Neural cell (in vitro differentiated cells): ENCODE data around the gene OR5H1. TPM values are rescaled to one million over a fixed set of nuclear protein-coding genes. Genes with fewer than 3 reads are reported as not detected.

Experiments used
- H2AFZ ChIP-seq: fragments of 200-600, 300-800 bp; sonication (generic), shearing (Covaris generic); 2 replicates; pipeline ENCODE4 v1.6.0; 2014; ENCODE audit warnings: low read depth, mild to moderate bottlenecking, antibody characterized with exemption, low read length, moderate library complexity
- H3F3A ChIP-seq: fragments of 200-600 bp; shearing (Covaris generic); 2 replicates; pipeline ENCODE4 v1.6.1; 2016; ENCODE audit warnings: mild to moderate bottlenecking, moderate library complexity, mixed read lengths, antibody characterized with exemption, low read length; ENCODE audit not compliant: insufficient read depth, poor library complexity, severe bottlenecking
- H3K27ac ChIP-seq: fragments of 200-600, 300-800 bp; sonication (generic), shearing (Covaris generic); 2 replicates; pipeline ENCODE4 v1.5.1; 2014; ENCODE audit warnings: mild to moderate bottlenecking, low read length, moderate library complexity
- H3K27me3 ChIP-seq: fragments of 300-800, 200-600 bp; sonication (generic), shearing (Covaris generic); 2 replicates; pipeline ENCODE4 v1.6.0; 2014; ENCODE audit warnings: mild to moderate bottlenecking, low read depth, low read length, moderate library complexity; ENCODE audit not compliant: insufficient read depth
- H3K36me3 ChIP-seq: fragments of 300-800, 200-600 bp; sonication (generic), shearing (Covaris generic); 2 replicates; pipeline ENCODE4 v1.5.1; 2014; ENCODE audit warnings: mild to moderate bottlenecking, antibody characterized with exemption, low read length, moderate library complexity; ENCODE audit not compliant: insufficient read depth
- H3K4me2 ChIP-seq: fragments of 300-800, 200-600 bp; sonication (generic), shearing (Covaris generic); 2 replicates; pipeline ENCODE4 v1.6.0; 2014; ENCODE audit warnings: mild to moderate bottlenecking, low read length
- H3K4me3 ChIP-seq: fragments of 300-800, 200-600 bp; sonication (generic), shearing (Covaris generic); 2 replicates; pipeline ENCODE4 v1.5.1; 2014; ENCODE audit warnings: mild to moderate bottlenecking, low read length, moderate library complexity
- H3K79me2 ChIP-seq: fragments of 200-600 bp; shearing (Covaris generic); replicated peaks from 2 replicates; pipeline ENCODE4 v1.6.0; 2014; ENCODE audit warnings: mild to moderate bottlenecking, low read length, moderate library complexity; ENCODE audit not compliant: insufficient read depth
- H3K9ac ChIP-seq: fragments of 300-800, 200-600 bp; sonication (generic), shearing (Covaris generic); 2 replicates; pipeline ENCODE4 v1.6.1; 2016; ENCODE audit warnings: mild to moderate bottlenecking, low read length, mixed read lengths
- H3K9me2 ChIP-seq: fragments of 200-600 bp; shearing (Covaris generic); 2 replicates; pipeline ENCODE4 v1.6.1; 2016; ENCODE audit warnings: mild to moderate bottlenecking, low read length, mixed read lengths; ENCODE audit not compliant: insufficient read depth
- H3K9me3 ChIP-seq: fragments of 200-600, 300-800 bp; sonication (generic), shearing (Covaris generic); 2 replicates; pipeline ENCODE4 v1.6.1; 2016; ENCODE audit warnings: mild to moderate bottlenecking, mixed run types, low read length, moderate library complexity, mixed read lengths
- H4K20me1 ChIP-seq: fragments of 200-600 bp; shearing (Covaris generic); 2 replicates; pipeline ENCODE4 v1.6.1; 2016; ENCODE audit warnings: mild to moderate bottlenecking, mixed run types; ENCODE audit not compliant: insufficient read depth
- CTCF ChIP-seq: fragments of 450-650 bp; IDR thresholded peaks from 2 replicates; pipeline ENCODE4 v1.5.1; 2014; ENCODE audit warnings: antibody characterized with exemption, mild to moderate bottlenecking, moderate library complexity; ENCODE audit not compliant: poor library complexity, severe bottlenecking
- EP300 ChIP-seq: fragments of 450-650 bp; conservative IDR thresholded peaks from 2 replicates; pipeline ENCODE4 v1.6.1; 2014; ENCODE audit warnings: antibody characterized with exemption, mild to moderate bottlenecking, moderate library complexity; ENCODE audit not compliant: poor library complexity, severe bottlenecking
- EZH2 ChIP-seq: fragments of 200-600, 300-800 bp; shearing (Covaris generic), sonication (generic); IDR thresholded peaks from 2 replicates; pipeline ENCODE4 v1.6.1; 2014; ENCODE audit warnings: antibody characterized with exemption, low read length, borderline replicate concordance, mild to moderate bottlenecking; ENCODE audit not compliant: insufficient read depth, poor library complexity, severe bottlenecking
- MXI1 ChIP-seq: fragments of 450-650 bp; conservative IDR thresholded peaks from 2 replicates; pipeline ENCODE4 v1.6.1; 2014; ENCODE audit warnings: antibody characterized with exemption, mild to moderate bottlenecking; ENCODE audit not compliant: poor library complexity, severe bottlenecking
- POLR2AphosphoS5 ChIP-seq: IDR thresholded peaks from 2 replicates; pipeline ENCODE4 v1.6.1; 2012
- RAD21 ChIP-seq: fragments of 450-650 bp; conservative IDR thresholded peaks from 2 replicates; pipeline ENCODE4 v1.6.1; 2014; ENCODE audit warnings: antibody characterized with exemption, mild to moderate bottlenecking, moderate library complexity
- SMC3 ChIP-seq: fragments of 450-650 bp; conservative IDR thresholded peaks from 2 replicates; pipeline ENCODE4 v1.6.1; 2014; ENCODE audit warnings: antibody characterized with exemption, mild to moderate bottlenecking, moderate library complexity; ENCODE audit not compliant: poor library complexity
- TAF1 ChIP-seq: IDR thresholded peaks from 2 replicates; pipeline ENCODE4 v1.6.1; 2012; ENCODE audit warnings: low read depth
- polyA plus RNA-seq: library from polyadenylated mRNA; depleted of rRNA; stranded (reverse); fragments of >200 nt; gene quantifications from 2 replicates; pipeline ENCODE4 v1.2.3, GENCODE V29; 2014
- TF ChIP-seq, protein P1 (sequence below): IDR thresholded peaks from 2 replicates; pipeline ENCODE4 v1.6.1; 2012; ENCODE audit warnings: borderline replicate concordance

Gene OR5H1
- polyA plus RNA-seq, 1 donor from 2014 or later, result not detected

DNA sequence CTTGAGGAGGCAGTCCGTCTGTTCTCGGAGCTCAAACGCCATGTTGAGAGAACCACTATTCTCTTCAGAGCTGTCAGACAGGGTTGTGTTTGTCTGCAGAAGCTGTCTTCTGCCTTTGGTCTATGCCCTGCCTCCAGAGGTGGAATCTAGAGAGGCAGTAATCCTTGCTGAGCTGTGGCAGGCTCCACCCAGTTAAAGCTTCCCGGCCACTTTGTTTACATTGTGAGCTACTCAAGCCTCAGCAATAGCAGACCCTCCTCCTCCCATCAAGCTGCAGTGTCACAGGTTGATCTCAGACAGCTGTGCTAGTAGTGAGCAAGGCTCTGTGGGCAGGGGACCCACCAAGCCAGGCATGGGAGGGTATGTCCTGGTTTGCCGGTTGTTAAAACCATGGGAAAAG lies 34.6 kb upstream of the OR5H1 start:
- Histone ChIP-seq H3K36me3 (no peaks in the 10 kb centered on the region), H4K20me1 (no peaks in the 10 kb centered on the region), H3K4me3 (no peak overlapping the region), H3K9me2 (no peaks in the 10 kb centered on the region), H3K79me2 (no peaks in the 10 kb centered on the region), H3K27ac (no peak overlapping the region), H3F3A (no peaks in the 10 kb centered on the region), H2AFZ (no peak overlapping the region), H3K4me2 (no peak overlapping the region), H3K27me3 (no peaks in the 10 kb centered on the region), H3K9ac (no peak overlapping the region), H3K9me3 (no peaks in the 10 kb centered on the region)
- TF ChIP-seq MXI1, result no peak
- TF ChIP-seq EZH2, result no peak
- no peak for TF ChIP-seq RAD21
- TF ChIP-seq, protein P1, sequence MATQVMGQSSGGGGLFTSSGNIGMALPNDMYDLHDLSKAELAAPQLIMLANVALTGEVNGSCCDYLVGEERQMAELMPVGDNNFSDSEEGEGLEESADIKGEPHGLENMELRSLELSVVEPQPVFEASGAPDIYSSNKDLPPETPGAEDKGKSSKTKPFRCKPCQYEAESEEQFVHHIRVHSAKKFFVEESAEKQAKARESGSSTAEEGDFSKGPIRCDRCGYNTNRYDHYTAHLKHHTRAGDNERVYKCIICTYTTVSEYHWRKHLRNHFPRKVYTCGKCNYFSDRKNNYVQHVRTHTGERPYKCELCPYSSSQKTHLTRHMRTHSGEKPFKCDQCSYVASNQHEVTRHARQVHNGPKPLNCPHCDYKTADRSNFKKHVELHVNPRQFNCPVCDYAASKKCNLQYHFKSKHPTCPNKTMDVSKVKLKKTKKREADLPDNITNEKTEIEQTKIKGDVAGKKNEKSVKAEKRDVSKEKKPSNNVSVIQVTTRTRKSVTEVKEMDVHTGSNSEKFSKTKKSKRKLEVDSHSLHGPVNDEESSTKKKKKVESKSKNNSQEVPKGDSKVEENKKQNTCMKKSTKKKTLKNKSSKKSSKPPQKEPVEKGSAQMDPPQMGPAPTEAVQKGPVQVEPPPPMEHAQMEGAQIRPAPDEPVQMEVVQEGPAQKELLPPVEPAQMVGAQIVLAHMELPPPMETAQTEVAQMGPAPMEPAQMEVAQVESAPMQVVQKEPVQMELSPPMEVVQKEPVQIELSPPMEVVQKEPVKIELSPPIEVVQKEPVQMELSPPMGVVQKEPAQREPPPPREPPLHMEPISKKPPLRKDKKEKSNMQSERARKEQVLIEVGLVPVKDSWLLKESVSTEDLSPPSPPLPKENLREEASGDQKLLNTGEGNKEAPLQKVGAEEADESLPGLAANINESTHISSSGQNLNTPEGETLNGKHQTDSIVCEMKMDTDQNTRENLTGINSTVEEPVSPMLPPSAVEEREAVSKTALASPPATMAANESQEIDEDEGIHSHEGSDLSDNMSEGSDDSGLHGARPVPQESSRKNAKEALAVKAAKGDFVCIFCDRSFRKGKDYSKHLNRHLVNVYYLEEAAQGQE, result no peak
- no peak for TF ChIP-seq CTCF

DNA sequence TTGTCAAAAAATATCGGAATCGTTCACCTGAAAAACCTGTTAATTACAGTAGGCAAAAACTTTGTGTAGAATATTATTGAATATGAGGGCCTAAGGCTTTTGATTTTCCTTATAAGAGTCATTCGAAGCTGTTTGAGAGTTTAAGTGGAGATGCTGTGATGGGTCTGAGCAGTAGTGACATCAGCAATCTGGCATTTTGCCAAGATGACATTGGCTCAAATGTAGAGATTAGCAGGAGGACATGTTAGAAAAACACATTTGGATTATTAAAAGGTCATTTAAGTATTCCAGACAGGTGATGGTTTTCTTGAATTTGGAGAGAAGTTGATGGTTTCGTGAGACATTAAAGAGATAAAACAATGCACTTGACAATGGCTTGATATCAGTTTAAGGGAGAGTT lies 30.7 kb upstream of the OR5H1 start:
- Histone ChIP-seq H3K4me3 (no peak overlapping the region), H3K4me2 (no peak overlapping the region), H3K9ac (no peak overlapping the region), H3K27ac (no peak overlapping the region), H3K36me3 (no peaks in the 10 kb centered on the region), H3F3A (no peaks in the 10 kb centered on the region), H2AFZ (no peak overlapping the region), H3K79me2 (no peaks in the 10 kb centered on the region), H3K9me3 (no peaks in the 10 kb centered on the region), H4K20me1 (no peaks in the 10 kb centered on the region), H3K9me2 (no peaks in the 10 kb centered on the region), H3K27me3 (no peaks in the 10 kb centered on the region)
- TF ChIP-seq POLR2AphosphoS5, result no peak
- TF ChIP-seq CTCF, result no peak
- TF ChIP-seq MXI1, result no peak
- no peak for TF ChIP-seq EP300
- no peak for TF ChIP-seq EZH2
- TF ChIP-seq RAD21, result no peak
- no peak for TF ChIP-seq SMC3
- TF ChIP-seq TAF1, result no peak
- TF ChIP-seq, protein P1, result no peak
